CD4-positive, CD25-positive, alpha-beta regulatory T cell (primary cell): Measurements from ENCODE around the gene TIGAR. TPM values are rescaled to one million over a fixed set of nuclear protein-coding genes. Genes with fewer than 3 reads are reported as not detected.

Experiments
- ATAC-seq, 2 donors: fragments of 150-1000 bp; cut with Tn5 transposase; one replicate each; pipeline ENCODE4 v1.10.0; 2021; ENCODE audit warnings: low read depth in 2 of 2, moderate number of reproducible peaks in 2 of 2, moderate library complexity in 1 of 2
- DNase-seq, 3 donors: peaks; one replicate each; pipeline versions ENCODE4 v3.0.0 to v3.0.0-alpha.2; 2012 to 2022; ENCODE audit warnings: mixed read lengths in 1 of 3
- H3K27ac ChIP-seq: one replicate; pipeline ENCODE4 v1.7.0; 2013; ENCODE audit warnings: mild to moderate bottlenecking, low read length; ENCODE audit not compliant: insufficient read depth, poor library complexity, severe bottlenecking
- H3K27me3 ChIP-seq: one replicate; pipeline ENCODE4 v1.7.0; 2013; ENCODE audit warnings: low read length; ENCODE audit not compliant: control insufficient read depth, insufficient read depth
- H3K36me3 ChIP-seq: one replicate; pipeline ENCODE4 v1.7.0; 2013; ENCODE audit warnings: mild to moderate bottlenecking, low read length, moderate library complexity; ENCODE audit not compliant: control insufficient read depth, insufficient read depth
- H3K4me1 ChIP-seq: 2 replicates; pipeline ENCODE4 v1.7.0; 2013; ENCODE audit warnings: mild to moderate bottlenecking, low read length; ENCODE audit not compliant: insufficient read depth, control insufficient read depth, poor library complexity, severe bottlenecking
- H3K4me3 ChIP-seq: one replicate; pipeline ENCODE4 v1.7.0; 2013; ENCODE audit warnings: low read depth, mild to moderate bottlenecking, low read length, moderate library complexity
- H3K9me3 ChIP-seq, 2 experiments: 1 replicate in 1 of 2; 2 replicates in 1 of 2; pipeline ENCODE4 v1.7.0; 2013; ENCODE audit warnings: low read length in 2 of 2, mild to moderate bottlenecking in 1 of 2, moderate library complexity in 1 of 2; ENCODE audit not compliant: control insufficient read depth in 2 of 2
- H3K27ac Mint-ChIP-seq, 3 donors: one replicate each; pipeline ENCODE4 v1.8.0; 2020 to 2022; ENCODE audit warnings: mild to moderate bottlenecking in 3 of 3, mixed read lengths in 3 of 3, moderate library complexity in 2 of 3
- H3K27me3 Mint-ChIP-seq: one replicate; pipeline ENCODE4 v1.8.0; 2022; ENCODE audit warnings: mild to moderate bottlenecking, mixed read lengths
- H3K36me3 Mint-ChIP-seq: one replicate; pipeline ENCODE4 v1.8.0; 2020; ENCODE audit warnings: mixed read lengths
- H3K4me1 Mint-ChIP-seq, 4 donors: one replicate each; pipeline ENCODE4 v1.8.0; 2020 to 2022; ENCODE audit warnings: mixed read lengths in 4 of 4, mild to moderate bottlenecking in 1 of 4
- H3K4me3 Mint-ChIP-seq, 4 donors: one replicate each; pipeline ENCODE4 v1.8.0; 2020 to 2022; ENCODE audit warnings: mild to moderate bottlenecking in 4 of 4, mixed read lengths in 4 of 4, moderate library complexity in 3 of 4
- H3K9me3 Mint-ChIP-seq, 7 donors: one replicate each; pipeline ENCODE4 v1.8.0; 2020 to 2022; ENCODE audit warnings: mixed read lengths in 7 of 7, mild to moderate bottlenecking in 3 of 7, moderate library complexity in 2 of 7
- polyA plus RNA-seq, 4 donors: library from polyadenylated mRNA; unstranded; fragments of 300-500 nt; fragmentation: Illumina TruSeq; gene quantifications; one replicate each; pipeline ENCODE4 v1.2.3, GENCODE V29; 2021
- total RNA-seq: library from RNA; stranded (reverse); gene quantifications from one replicate; pipeline ENCODE4 v1.2.3, GENCODE V29; 2022

TIGAR gene
- total and polyA plus RNA-seq, 5 donors from 2014 or later = 2.1 to 13.3 (median 6.1) TPM

GRCh38 chr12:4388662-4389061 lies 67.6 kb downstream of the TIGAR start:
- H3K9me3 Mint-ChIP-seq = no peaks in the 10 kb centered on the region
- no peak overlapping the region for H3K27ac Mint-ChIP-seq
- Histone ChIP-seq H3K4me1 (no peaks in the 10 kb centered on the region), H3K27ac (no peak overlapping the region), H3K9me3 (no peaks in the 10 kb centered on the region), H3K27me3 (peaks cover 8% of the 10 kb centered on the region), H3K4me3 (no peak overlapping the region), H3K36me3 (no peaks in the 10 kb centered on the region)
- ATAC-seq (no peak), DNase-seq (no peak)
- no peak overlapping the region for H3K4me3 Mint-ChIP-seq
- peaks cover 0 to 3% (median 0%) of the 10 kb centered on the region in 4 donors for H3K4me1 Mint-ChIP-seq
- H3K27me3 Mint-ChIP-seq = peaks cover 37% of the 10 kb centered on the region
- H3K36me3 Mint-ChIP-seq = no peaks in the 10 kb centered on the region

DNA sequence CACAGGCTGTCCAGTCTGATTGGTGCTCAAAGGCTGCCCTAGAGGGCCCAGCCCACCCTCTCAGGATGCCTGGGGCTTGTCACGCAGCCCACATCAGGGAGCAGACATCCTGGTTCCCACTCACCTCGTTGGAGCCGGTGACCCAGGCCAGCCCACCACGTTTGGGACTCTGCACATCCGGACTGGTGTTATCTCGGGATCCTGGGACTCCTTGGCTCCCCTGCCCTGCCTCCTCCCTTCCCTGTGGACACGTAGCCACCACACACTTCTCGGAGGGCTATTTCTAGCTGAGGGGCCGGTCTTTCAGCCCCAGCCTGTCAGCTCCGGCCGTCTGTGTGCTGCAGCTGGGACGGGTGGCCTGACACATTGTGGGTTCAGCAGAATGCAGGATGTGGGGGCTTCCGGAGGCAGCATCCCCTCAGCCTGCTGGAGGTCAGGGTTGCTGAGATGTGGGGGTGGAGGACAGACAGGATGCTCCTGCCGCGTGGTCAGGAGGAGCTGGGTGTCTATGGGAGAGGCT lies 71.3 kb downstream of the TIGAR start:
- Mint-ChIP-seq H3K4me3 (no peak overlapping the region), H3K4me1 (peaks cover 0 to 3% (median 0%) of the 10 kb centered on the region in 4 donors), H3K9me3 (peaks cover 0 to 1% (median 0%) of the 10 kb centered on the region in 7 donors), H3K27ac (peak overlapping the region in 1 of 3 donors; percentile 67), H3K27me3 (peaks cover 34% of the 10 kb centered on the region), H3K36me3 (no peaks in the 10 kb centered on the region)
- peaks cover 8% of the 10 kb centered on the region for H3K27me3 ChIP-seq
- H3K36me3 ChIP-seq = no peaks in the 10 kb centered on the region
- H3K27ac ChIP-seq = no peak overlapping the region
- DNase-seq (peak in 1 of 3 donors; percentile 10), ATAC-seq (no peak)
- no peaks in the 10 kb centered on the region for H3K4me1 ChIP-seq
- H3K9me3 ChIP-seq = no peaks in the 10 kb centered on the region
- H3K4me3 ChIP-seq = no peak overlapping the region

GRCh38 chr12:4393211-4393610 lies 72.2 kb downstream of the TIGAR start:
- no peak for ATAC-seq
- no peak overlapping the region for H3K27ac ChIP-seq
- H3K4me1 ChIP-seq = no peaks in the 10 kb centered on the region
- no peak overlapping the region for H3K4me3 Mint-ChIP-seq
- H3K36me3 ChIP-seq = no peaks in the 10 kb centered on the region
- DNase-seq = no peak
- no peak overlapping the region for H3K27ac Mint-ChIP-seq
- peaks cover 0 to 3% (median 0%) of the 10 kb centered on the region in 4 donors for H3K4me1 Mint-ChIP-seq
- H3K9me3 Mint-ChIP-seq = peaks cover 0 to 1% (median 0%) of the 10 kb centered on the region in 7 donors
- H3K27me3 ChIP-seq = peaks cover 6% of the 10 kb centered on the region
- H3K27me3 Mint-ChIP-seq = peaks cover 37% of the 10 kb centered on the region
- no peaks in the 10 kb centered on the region for H3K9me3 ChIP-seq
- no peaks in the 10 kb centered on the region for H3K36me3 Mint-ChIP-seq
- no peak overlapping the region for H3K4me3 ChIP-seq

DNA sequence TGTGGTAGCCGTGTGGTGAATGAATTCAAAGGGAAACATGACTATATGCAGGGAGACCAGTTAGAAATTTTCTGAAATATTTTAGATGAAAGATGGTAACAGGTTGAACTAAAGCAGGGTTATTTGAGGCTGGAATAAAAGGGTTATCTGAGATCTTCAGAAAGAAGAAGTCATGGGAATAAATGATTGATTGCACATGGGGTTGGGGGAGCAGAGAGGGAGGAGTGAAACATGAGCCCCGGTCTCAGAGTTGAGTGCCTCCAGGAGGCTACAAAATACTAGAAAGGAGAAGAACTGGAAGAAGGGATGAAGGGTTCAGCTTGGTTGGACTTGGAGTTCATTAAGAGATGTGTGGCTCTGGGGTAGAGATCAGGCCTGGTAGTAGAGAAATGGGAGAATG lies 74.8 kb downstream of the TIGAR start:
- peaks cover 48% of the 10 kb centered on the region for H3K27me3 Mint-ChIP-seq
- Histone ChIP-seq H3K27ac (no peak overlapping the region), H3K4me3 (no peak overlapping the region), H3K27me3 (peaks cover 6% of the 10 kb centered on the region), H3K36me3 (no peaks in the 10 kb centered on the region), H3K4me1 (no peaks in the 10 kb centered on the region), H3K9me3 (no peaks in the 10 kb centered on the region)
- no peak overlapping the region for H3K4me3 Mint-ChIP-seq
- peaks cover 0 to 3% (median 0%) of the 10 kb centered on the region in 4 donors for H3K4me1 Mint-ChIP-seq
- DNase-seq (no peak), ATAC-seq (no peak)
- no peaks in the 10 kb centered on the region for H3K36me3 Mint-ChIP-seq
- peaks cover 0 to 1% (median 0%) of the 10 kb centered on the region in 7 donors for H3K9me3 Mint-ChIP-seq
- H3K27ac Mint-ChIP-seq = no peak overlapping the region

DNA sequence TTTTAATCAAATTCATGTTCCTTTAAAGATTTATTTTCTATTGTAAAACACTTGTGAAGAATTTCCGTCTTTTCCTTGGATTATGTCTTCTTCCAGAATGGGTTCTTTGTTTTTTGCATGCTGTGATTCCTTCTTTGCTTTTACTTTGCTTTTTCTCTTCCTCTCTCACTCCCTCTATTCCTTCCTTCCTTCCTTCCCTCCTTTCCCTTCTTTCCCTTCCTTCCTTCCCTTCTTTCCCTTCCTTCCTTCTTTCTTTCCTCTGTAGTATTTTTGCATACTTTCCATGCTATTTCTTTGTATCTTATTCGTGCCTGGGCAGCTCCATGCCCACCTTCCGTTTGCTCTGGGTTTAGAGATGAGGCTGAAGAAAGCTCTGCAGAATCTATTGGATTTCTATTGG lies 80.1 kb downstream of the TIGAR start:
- H3K9me3 ChIP-seq = no peaks in the 10 kb centered on the region
- H3K4me3 ChIP-seq = no peak overlapping the region
- ATAC-seq = no peak
- no peaks in the 10 kb centered on the region for H3K4me1 ChIP-seq
- peaks cover 4% of the 10 kb centered on the region for H3K27me3 ChIP-seq
- H3K27me3 Mint-ChIP-seq = peaks cover 39% of the 10 kb centered on the region
- no peak overlapping the region for H3K27ac Mint-ChIP-seq
- H3K36me3 ChIP-seq = no peaks in the 10 kb centered on the region
- H3K4me3 Mint-ChIP-seq = no peak overlapping the region
- H3K36me3 Mint-ChIP-seq = no peaks in the 10 kb centered on the region
- no peak for DNase-seq
- no peak overlapping the region for H3K27ac ChIP-seq
- H3K9me3 Mint-ChIP-seq = peaks cover 0 to 2% (median 0%) of the 10 kb centered on the region in 7 donors
- H3K4me1 Mint-ChIP-seq = no peaks in the 10 kb centered on the region

DNA sequence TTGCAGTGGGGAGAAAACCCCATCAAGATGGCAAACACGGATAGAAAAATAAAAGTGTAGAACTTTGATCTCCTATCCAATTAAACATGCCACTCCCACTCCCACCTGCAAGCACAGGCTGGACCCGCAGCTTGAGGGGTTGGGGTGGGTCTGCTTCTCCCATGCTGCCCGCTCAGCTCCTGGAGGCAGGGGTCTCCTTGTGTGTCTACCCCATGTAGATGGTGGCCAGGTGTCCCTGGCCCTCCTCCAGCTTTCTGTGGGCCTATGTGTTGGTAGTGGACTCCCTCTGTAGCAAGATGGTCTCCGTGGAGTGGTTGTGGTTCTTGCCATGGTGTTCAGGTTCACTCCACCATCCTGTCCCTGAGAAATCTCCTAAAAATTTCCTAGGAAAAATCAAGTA lies 82.0 kb downstream of the TIGAR start:
- H3K36me3 Mint-ChIP-seq = no peaks in the 10 kb centered on the region
- DNase-seq = no peak
- peaks cover 42% of the 10 kb centered on the region for H3K27me3 Mint-ChIP-seq
- Histone ChIP-seq H3K36me3 (no peaks in the 10 kb centered on the region), H3K4me3 (no peak overlapping the region), H3K9me3 (no peaks in the 10 kb centered on the region), H3K27me3 (peaks cover 2% of the 10 kb centered on the region), H3K4me1 (no peaks in the 10 kb centered on the region), H3K27ac (no peak overlapping the region)
- no peaks in the 10 kb centered on the region for H3K4me1 Mint-ChIP-seq
- no peak for ATAC-seq
- H3K9me3 Mint-ChIP-seq = peaks cover 0 to 2% (median 0%) of the 10 kb centered on the region in 7 donors
- no peak overlapping the region for H3K27ac Mint-ChIP-seq
- H3K4me3 Mint-ChIP-seq = no peak overlapping the region

Other genes starting within 250 kb of the TIGAR start
- 206 TPM for gene CCND2, start 47.5 kb upstream of the TIGAR start, total RNA-seq
- gene CCND2, start 47.5 kb upstream of the TIGAR start, polyA plus RNA-seq = 10 to 100 TPM; 51.8 to 67.1 (median 62.9) TPM
- gene FGF23, start 58.5 kb downstream of the TIGAR start, total RNA-seq = not detected
- not detected for gene FGF23, start 58.5 kb downstream of the TIGAR start, polyA plus RNA-seq
- gene FGF6, start 124.6 kb downstream of the TIGAR start, total RNA-seq = not detected
- gene FGF6, start 124.6 kb downstream of the TIGAR start, polyA plus RNA-seq = not detected
- 1.9 TPM for gene RAD51AP1, start 217.7 kb downstream of the TIGAR start, total RNA-seq
- gene RAD51AP1, start 217.7 kb downstream of the TIGAR start, polyA plus RNA-seq = 1 to 10 TPM; 1.1 to 5.7 (median 3.2) TPM
- gene DYRK4, start 241.0 kb downstream of the TIGAR start, total RNA-seq = 11.4 TPM
- gene DYRK4, start 241.0 kb downstream of the TIGAR start, polyA plus RNA-seq = 10 to 100 TPM; 33.2 to 43.1 (median 37.7) TPM